Measurements from ENCODE around the gene YIF1A. TPM values are rescaled to one million over a fixed set of nuclear protein-coding genes. Genes with fewer than 3 reads are reported as not detected.

YIF1A gene
- total and polyA plus RNA-seq, 2 experiments from 2014 or later, result 132 to 265 TPM

DNA sequence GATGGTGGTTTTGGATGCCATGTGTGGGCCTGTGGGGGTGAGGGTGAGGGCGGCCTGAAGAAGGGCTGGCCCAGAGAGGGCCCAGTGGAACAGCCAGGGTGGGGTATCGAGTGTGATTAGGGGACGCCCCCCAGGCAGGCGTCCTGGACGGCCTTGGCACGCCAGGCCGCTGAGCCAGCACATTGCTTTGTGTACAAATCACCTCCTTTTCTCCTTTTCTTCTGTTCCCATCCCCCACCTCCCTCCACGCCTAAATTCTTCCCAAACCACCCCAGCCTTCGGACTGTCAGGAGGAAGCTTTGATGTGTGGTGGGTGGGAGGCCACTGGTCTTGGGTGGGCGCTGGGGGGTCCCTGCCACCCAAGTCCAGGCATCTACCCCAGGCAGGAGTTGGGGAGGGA, 35.7 kb upstream of the YIF1A start:
- H3K4me2 ChIP-seq, result peak overlapping the region; percentile 33
- H3K27me3 ChIP-seq, result no peaks in the 10 kb centered on the region
- no peak for DNase-seq (ENCODE audit: low spot score)
- no peak overlapping the region for H2AFZ ChIP-seq
- TF ChIP-seq EZH2 (IDR thresholded peaks at IDR 0.05; ENCODE audit: borderline replicate concordance), result no peak
- no peak for TF ChIP-seq EZH2phosphoT487 (IDR thresholded peaks at IDR 0.05; ENCODE audit: low read depth, severe bottlenecking, unreplicated experiment)
- TF ChIP-seq, protein P1, sequence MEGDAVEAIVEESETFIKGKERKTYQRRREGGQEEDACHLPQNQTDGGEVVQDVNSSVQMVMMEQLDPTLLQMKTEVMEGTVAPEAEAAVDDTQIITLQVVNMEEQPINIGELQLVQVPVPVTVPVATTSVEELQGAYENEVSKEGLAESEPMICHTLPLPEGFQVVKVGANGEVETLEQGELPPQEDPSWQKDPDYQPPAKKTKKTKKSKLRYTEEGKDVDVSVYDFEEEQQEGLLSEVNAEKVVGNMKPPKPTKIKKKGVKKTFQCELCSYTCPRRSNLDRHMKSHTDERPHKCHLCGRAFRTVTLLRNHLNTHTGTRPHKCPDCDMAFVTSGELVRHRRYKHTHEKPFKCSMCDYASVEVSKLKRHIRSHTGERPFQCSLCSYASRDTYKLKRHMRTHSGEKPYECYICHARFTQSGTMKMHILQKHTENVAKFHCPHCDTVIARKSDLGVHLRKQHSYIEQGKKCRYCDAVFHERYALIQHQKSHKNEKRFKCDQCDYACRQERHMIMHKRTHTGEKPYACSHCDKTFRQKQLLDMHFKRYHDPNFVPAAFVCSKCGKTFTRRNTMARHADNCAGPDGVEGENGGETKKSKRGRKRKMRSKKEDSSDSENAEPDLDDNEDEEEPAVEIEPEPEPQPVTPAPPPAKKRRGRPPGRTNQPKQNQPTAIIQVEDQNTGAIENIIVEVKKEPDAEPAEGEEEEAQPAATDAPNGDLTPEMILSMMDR (IDR thresholded peaks at IDR 0.05; ENCODE audit: poor library complexity), result no peak
- no peaks in the 10 kb centered on the region for H3K9me2 ChIP-seq (replicated peaks; ENCODE audit: insufficient read depth)
- H3K27ac ChIP-seq, result peak overlapping the region; percentile 94
- H3K79me2 ChIP-seq, result no peaks in the 10 kb centered on the region
- peaks cover 46% of the 10 kb centered on the region for H3K4me1 ChIP-seq (ENCODE audit: insufficient read depth)
- H4K20me1 ChIP-seq (ENCODE audit: insufficient read depth, poor library complexity, severe bottlenecking), result no peaks in the 10 kb centered on the region
- 55% methylated on average over 5 of the region's 10 CpGs for WGBS (ENCODE audit: low lambda C conversion rate, missing lambda C conversion rate)
- H3K4me3 ChIP-seq, result no peak overlapping the region
- no peaks in the 10 kb centered on the region for H3K36me3 ChIP-seq (replicated peaks; ENCODE audit: insufficient read depth, low read depth)
- H3K9me3 ChIP-seq (ENCODE audit: low read depth), result no peaks in the 10 kb centered on the region

- no peak overlapping the region for H3K4me2 ChIP-seq
- TF ChIP-seq, protein P1 (IDR thresholded peaks at IDR 0.05; ENCODE audit: poor library complexity), result no peak
- H4K20me1 ChIP-seq (ENCODE audit: insufficient read depth, poor library complexity, severe bottlenecking), result no peaks in the 10 kb centered on the region
- no peaks in the 10 kb centered on the region for H3K36me3 ChIP-seq (replicated peaks; ENCODE audit: insufficient read depth, low read depth)
- no peak overlapping the region for H2AFZ ChIP-seq
- 100% methylated on average over 1 of the region's 1 CpG for WGBS (ENCODE audit: low lambda C conversion rate, missing lambda C conversion rate)
- no peaks in the 10 kb centered on the region for H3K79me2 ChIP-seq
- no peaks in the 10 kb centered on the region for H3K9me3 ChIP-seq (ENCODE audit: low read depth)
- H3K9me2 ChIP-seq (replicated peaks; ENCODE audit: insufficient read depth), result no peaks in the 10 kb centered on the region
- no peak overlapping the region for H3K27ac ChIP-seq
- no peak for DNase-seq (ENCODE audit: low spot score)
- H3K4me3 ChIP-seq, result no peak overlapping the region
- H3K27me3 ChIP-seq, result no peaks in the 10 kb centered on the region
- peaks cover 50% of the 10 kb centered on the region for H3K4me1 ChIP-seq (ENCODE audit: insufficient read depth)
Observed at GRCh38 chr11:66323684-66324083, 34.7 kb upstream of the YIF1A start.

GRCh38 chr11:66322732-66323427, 33.9 kb upstream of the YIF1A start:
- TF ChIP-seq EZH2 (IDR thresholded peaks at IDR 0.05; ENCODE audit: borderline replicate concordance) (no peak), EZH2phosphoT487 (IDR thresholded peaks at IDR 0.05; ENCODE audit: low read depth, severe bottlenecking, unreplicated experiment) (no peak)
- TF ChIP-seq, protein P1 (IDR thresholded peaks at IDR 0.05; ENCODE audit: poor library complexity), result no peak
- WGBS (ENCODE audit: low lambda C conversion rate, missing lambda C conversion rate), result 86% methylated on average over 11 of the region's 11 CpGs
- Histone ChIP-seq H3K27me3 (no peaks in the 10 kb centered on the region), H3K4me1 (ENCODE audit: insufficient read depth) (peaks cover 50% of the 10 kb centered on the region), H2AFZ (no peak overlapping the region), H3K79me2 (no peaks in the 10 kb centered on the region), H3K9me2 (replicated peaks; ENCODE audit: insufficient read depth) (no peaks in the 10 kb centered on the region), H3K4me3 (no peak overlapping the region), H3K36me3 (replicated peaks; ENCODE audit: insufficient read depth, low read depth) (no peaks in the 10 kb centered on the region), H4K20me1 (ENCODE audit: insufficient read depth, poor library complexity, severe bottlenecking) (no peaks in the 10 kb centered on the region), H3K4me2 (no peak overlapping the region), H3K9me3 (ENCODE audit: low read depth) (no peaks in the 10 kb centered on the region), H3K27ac (no peak overlapping the region)
- DNase-seq (ENCODE audit: low spot score), result no peak

Measured in hepatocyte (in vitro differentiated cells).